Duodenal mucosa (tissue), 2 donors: Measurements from ENCODE around the gene CIAPIN1.

ENCODE experiments used
- H3K27ac ChIP-seq: one replicate; pipeline ENCODE4 v1.7.0; 2013; ENCODE audit warnings: low read depth, low read length
- H3K27me3 ChIP-seq, 2 donors: one replicate each; pipeline ENCODE4 v1.7.0; 2013; ENCODE audit warnings: low read length in 2 of 2, control low read depth in 1 of 2; ENCODE audit not compliant: insufficient read depth in 2 of 2, control insufficient read depth in 1 of 2
- H3K36me3 ChIP-seq, 2 donors: one replicate each; pipeline ENCODE4 v1.7.0; 2013; ENCODE audit warnings: low read length in 2 of 2, control low read depth in 1 of 2; ENCODE audit not compliant: insufficient read depth in 2 of 2, control insufficient read depth in 1 of 2
- H3K4me1 ChIP-seq, 2 donors: one replicate each; pipeline ENCODE4 v1.7.0; 2013; ENCODE audit warnings: low read length in 2 of 2, control low read depth in 1 of 2; ENCODE audit not compliant: insufficient read depth in 2 of 2, control insufficient read depth in 1 of 2
- H3K4me3 ChIP-seq, 2 donors: one replicate each; pipeline ENCODE4 v1.7.0; 2013; ENCODE audit warnings: low read length in 2 of 2, low read depth in 1 of 2
- H3K9ac ChIP-seq, 2 donors: one replicate each; pipeline ENCODE4 v1.7.0; 2013; ENCODE audit warnings: low read length in 2 of 2, low read depth in 1 of 2
- H3K9me3 ChIP-seq, 2 donors: one replicate each; pipeline ENCODE4 v1.7.0; 2013; ENCODE audit warnings: low read length in 2 of 2, control low read depth in 1 of 2; ENCODE audit not compliant: control insufficient read depth in 1 of 2

CIAPIN1 gene

GRCh38 chr16:57475711-57476339 is 28.6 kb upstream of the CIAPIN1 start:
- Histone ChIP-seq H3K36me3 (peaks cover 29 to 55% of the 10 kb centered on the region in 2 donors), H3K4me1 (peaks cover 48 to 58% of the 10 kb centered on the region in 2 donors)

GRCh38 chr16:57474671-57475661 is 27.8 kb upstream of the CIAPIN1 start:
- Histone ChIP-seq H3K27me3 (no peaks in the 10 kb centered on the region), H3K9ac (no peak overlapping the region), H3K27ac (no peak overlapping the region), H3K36me3 (peaks cover 36 to 63% of the 10 kb centered on the region in 2 donors), H3K9me3 (no peaks in the 10 kb centered on the region), H3K4me3 (no peak overlapping the region), H3K4me1 (peaks cover 49 to 58% of the 10 kb centered on the region in 2 donors)

More at GRCh38 chr16:57475711-57476339, 28.6 kb upstream of the CIAPIN1 start:
- Histone ChIP-seq H3K27ac (no peak overlapping the region), H3K9ac (no peak overlapping the region), H3K9me3 (no peaks in the 10 kb centered on the region), H3K27me3 (no peaks in the 10 kb centered on the region), H3K4me3 (peak overlapping the region; percentile 7 to 26)

GRCh38 chr16:57473906-57474305 is 26.7 kb upstream of the CIAPIN1 start:
- H3K36me3 ChIP-seq, result peaks cover 47 to 74% of the 10 kb centered on the region in 2 donors

GRCh38 chr16:57473176-57473840 is 26.1 kb upstream of the CIAPIN1 start:
- Histone ChIP-seq H3K27ac (no peak overlapping the region), H3K4me1 (peaks cover 40 to 45% of the 10 kb centered on the region in 2 donors), H3K27me3 (no peaks in the 10 kb centered on the region), H3K36me3 (peaks cover 47 to 79% of the 10 kb centered on the region in 2 donors), H3K9ac (no peak overlapping the region), H3K4me3 (no peak overlapping the region), H3K9me3 (no peaks in the 10 kb centered on the region)

More at GRCh38 chr16:57473906-57474305, 26.7 kb upstream of the CIAPIN1 start:
- H3K4me3 ChIP-seq, result no peak overlapping the region
- H3K9me3 ChIP-seq, result no peaks in the 10 kb centered on the region
- H3K4me1 ChIP-seq, result peaks cover 45 to 51% of the 10 kb centered on the region in 2 donors
- no peaks in the 10 kb centered on the region for H3K27me3 ChIP-seq
- H3K27ac ChIP-seq, result no peak overlapping the region
- no peak overlapping the region for H3K9ac ChIP-seq

GRCh38 chr16:57472665-57473060 is 25.5 kb upstream of the CIAPIN1 start:
- H3K4me3 ChIP-seq, result no peak overlapping the region
- H3K27ac ChIP-seq, result no peak overlapping the region
- peaks cover 34 to 40% of the 10 kb centered on the region in 2 donors for H3K4me1 ChIP-seq
- H3K27me3 ChIP-seq, result no peaks in the 10 kb centered on the region
- no peaks in the 10 kb centered on the region for H3K9me3 ChIP-seq
- peaks cover 47 to 81% of the 10 kb centered on the region in 2 donors for H3K36me3 ChIP-seq
- no peak overlapping the region for H3K9ac ChIP-seq

- Histone ChIP-seq H3K4me1 (peaks cover 34 to 37% of the 10 kb centered on the region in 2 donors), H3K9ac (no peak overlapping the region), H3K27me3 (no peaks in the 10 kb centered on the region), H3K9me3 (no peaks in the 10 kb centered on the region), H3K36me3 (peaks cover 47 to 84% of the 10 kb centered on the region in 2 donors), H3K4me3 (no peak overlapping the region), H3K27ac (no peak overlapping the region)
These were observed 24.9 kb upstream of the CIAPIN1 start for GRCh38 chr16:57471852-57472664.

- peak overlapping the region; percentile 19 to 28 for H3K9ac ChIP-seq
- no peak overlapping the region for H3K27ac ChIP-seq
These were observed 24.0 kb upstream of the CIAPIN1 start for GRCh38 chr16:57471209-57471608.

GRCh38 chr16:57470711-57471110 is 23.5 kb upstream of the CIAPIN1 start:
- no peak overlapping the region for H3K27ac ChIP-seq
- H3K27me3 ChIP-seq, result no peaks in the 10 kb centered on the region
- peak overlapping the region; percentile 19 to 28 for H3K9ac ChIP-seq
- no peaks in the 10 kb centered on the region for H3K9me3 ChIP-seq
- H3K4me1 ChIP-seq, result peaks cover 28 to 30% of the 10 kb centered on the region in 2 donors
- H3K4me3 ChIP-seq, result peak overlapping the region in 1 of 2 donors; percentile 27
- H3K36me3 ChIP-seq, result peaks cover 49 to 92% of the 10 kb centered on the region in 2 donors

More at GRCh38 chr16:57471209-57471608, 24.0 kb upstream of the CIAPIN1 start:
- H3K27me3 ChIP-seq, result no peaks in the 10 kb centered on the region
- H3K9me3 ChIP-seq, result no peaks in the 10 kb centered on the region
- peaks cover 52 to 91% of the 10 kb centered on the region in 2 donors for H3K36me3 ChIP-seq
- peaks cover 31 to 33% of the 10 kb centered on the region in 2 donors for H3K4me1 ChIP-seq
- no peak overlapping the region for H3K4me3 ChIP-seq

GRCh38 chr16:57469917-57470470 is 22.8 kb upstream of the CIAPIN1 start:
- no peaks in the 10 kb centered on the region for H3K9me3 ChIP-seq
- no peaks in the 10 kb centered on the region for H3K27me3 ChIP-seq
- H3K4me1 ChIP-seq, result peaks cover 30 to 32% of the 10 kb centered on the region in 2 donors
- H3K9ac ChIP-seq, result peak overlapping the region in 1 of 2 donors; percentile 28
- peaks cover 50 to 95% of the 10 kb centered on the region in 2 donors for H3K36me3 ChIP-seq
- no peak overlapping the region for H3K27ac ChIP-seq
- H3K4me3 ChIP-seq, result peak overlapping the region in 1 of 2 donors; percentile 27
